GM19463 (cell line): Measurements from ENCODE around the gene C1orf21.
"Not testable (repeated sequence)": the region's sequence is repeated elsewhere in the genome, so short reads cannot be mapped to it uniquely, and the experiment has no call there.

Source experiments
- ATAC-seq: cut with Tn5 transposase; IDR thresholded peaks from one replicate; pipeline ENCODE4 v1.9.1; 2021; ENCODE audit warnings: mild to moderate bottlenecking, moderate library complexity; ENCODE audit not compliant: unreplicated experiment

Gene C1orf21

DNA sequence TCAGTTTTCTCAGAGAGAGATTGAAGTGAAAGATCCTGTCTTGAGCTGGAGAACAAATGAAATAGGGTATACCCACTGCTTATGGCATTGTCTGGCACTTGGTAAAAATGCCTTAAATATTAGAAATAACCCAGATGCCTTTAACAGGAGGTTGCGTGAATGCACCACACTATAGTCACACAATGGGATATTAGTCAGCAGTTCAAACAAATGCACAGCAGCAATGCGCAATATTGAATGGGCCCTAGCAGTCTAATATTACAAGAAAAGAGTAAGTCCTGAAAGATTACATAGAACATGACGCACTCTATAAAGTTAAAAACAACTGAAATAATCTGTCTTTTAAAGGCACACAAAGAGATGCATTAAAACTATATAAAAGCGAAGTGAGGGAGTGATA is 206.8 kb downstream of the C1orf21 start:
- ATAC-seq = no peak

DNA sequence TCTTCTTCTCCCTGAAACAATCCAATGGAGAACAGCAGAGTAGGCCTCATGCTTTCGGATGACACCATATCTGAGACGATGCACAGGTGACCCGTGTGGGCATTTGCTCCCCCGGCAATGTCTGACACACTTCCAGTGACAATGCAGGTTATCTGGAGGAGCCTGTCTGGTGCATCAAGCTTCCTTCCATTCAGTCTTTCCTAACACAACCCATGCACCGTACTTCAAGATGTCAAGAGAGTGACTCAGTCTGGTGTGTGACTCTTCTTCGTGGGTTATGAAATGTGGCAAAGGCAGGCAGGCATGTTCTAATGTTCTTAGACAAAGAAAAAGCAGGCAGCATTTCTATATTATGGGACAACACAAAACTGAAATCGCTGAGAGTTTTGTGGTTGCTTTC is 208.8 kb downstream of the C1orf21 start:
- no peak for ATAC-seq

DNA sequence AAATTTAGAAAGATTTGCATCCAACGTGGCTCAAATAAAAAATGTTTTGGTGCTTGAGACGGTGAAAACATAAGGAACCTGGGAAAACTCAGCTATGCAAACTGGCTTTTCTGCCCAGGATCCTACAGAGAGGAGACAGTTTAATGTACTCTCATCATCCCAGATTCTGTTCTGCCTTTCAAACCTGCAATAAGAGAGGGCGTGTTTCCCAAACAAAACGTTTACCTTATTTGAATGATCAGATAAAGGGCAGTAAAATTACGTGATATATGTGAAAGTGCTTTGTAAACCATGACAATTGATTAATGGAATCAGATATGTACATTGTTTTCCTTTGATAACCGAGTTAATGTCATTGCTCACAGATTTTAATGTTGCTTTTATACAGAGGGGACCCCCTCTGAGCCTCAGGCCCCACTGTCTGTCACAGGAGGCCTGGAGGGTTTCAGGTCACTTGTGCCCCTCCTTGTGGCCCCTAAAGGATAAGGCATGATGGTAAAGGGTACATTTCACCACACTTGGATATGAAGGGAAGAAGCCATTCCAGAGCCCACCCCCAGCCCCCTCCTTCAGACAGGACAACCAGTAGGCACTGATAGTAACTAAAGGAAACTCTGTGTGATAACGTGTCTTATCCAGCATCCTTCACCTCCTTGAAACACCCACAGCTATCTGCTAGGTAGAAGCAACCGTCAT is 210.3 kb downstream of the C1orf21 start:
- no peak for ATAC-seq

DNA sequence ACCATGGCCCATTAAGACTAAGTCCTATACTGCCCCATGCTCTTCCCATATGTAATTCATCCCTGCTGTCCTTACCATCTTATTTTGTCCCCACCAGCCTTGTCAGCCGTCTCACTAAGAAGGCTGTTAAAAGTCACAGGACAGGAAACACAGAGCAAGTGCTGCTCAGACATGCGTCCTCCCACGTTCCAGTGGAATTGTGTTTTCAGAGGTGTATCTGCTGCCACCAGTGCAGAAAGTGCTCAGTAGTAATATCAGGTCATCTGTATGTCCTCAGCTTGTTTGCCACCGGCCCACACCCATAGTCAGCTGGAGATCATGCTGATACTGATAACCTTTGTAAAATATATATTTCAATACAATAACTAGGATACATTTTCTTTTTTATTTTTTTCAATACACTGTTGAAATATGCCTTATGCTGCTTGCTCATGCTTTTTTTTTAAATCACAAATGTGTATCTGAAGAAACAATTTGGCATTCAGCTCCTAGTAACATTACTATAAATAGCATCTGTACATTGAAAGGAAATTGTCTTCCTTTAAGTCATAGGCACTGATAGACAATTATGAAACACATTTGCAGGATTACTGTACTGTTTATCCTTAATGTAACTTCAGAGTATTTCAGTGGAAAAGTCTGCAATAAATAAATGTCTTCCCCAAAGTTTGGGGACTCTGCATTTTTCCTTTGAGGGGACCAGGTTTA is 211.0 kb downstream of the C1orf21 start:
- ATAC-seq = no peak

DNA sequence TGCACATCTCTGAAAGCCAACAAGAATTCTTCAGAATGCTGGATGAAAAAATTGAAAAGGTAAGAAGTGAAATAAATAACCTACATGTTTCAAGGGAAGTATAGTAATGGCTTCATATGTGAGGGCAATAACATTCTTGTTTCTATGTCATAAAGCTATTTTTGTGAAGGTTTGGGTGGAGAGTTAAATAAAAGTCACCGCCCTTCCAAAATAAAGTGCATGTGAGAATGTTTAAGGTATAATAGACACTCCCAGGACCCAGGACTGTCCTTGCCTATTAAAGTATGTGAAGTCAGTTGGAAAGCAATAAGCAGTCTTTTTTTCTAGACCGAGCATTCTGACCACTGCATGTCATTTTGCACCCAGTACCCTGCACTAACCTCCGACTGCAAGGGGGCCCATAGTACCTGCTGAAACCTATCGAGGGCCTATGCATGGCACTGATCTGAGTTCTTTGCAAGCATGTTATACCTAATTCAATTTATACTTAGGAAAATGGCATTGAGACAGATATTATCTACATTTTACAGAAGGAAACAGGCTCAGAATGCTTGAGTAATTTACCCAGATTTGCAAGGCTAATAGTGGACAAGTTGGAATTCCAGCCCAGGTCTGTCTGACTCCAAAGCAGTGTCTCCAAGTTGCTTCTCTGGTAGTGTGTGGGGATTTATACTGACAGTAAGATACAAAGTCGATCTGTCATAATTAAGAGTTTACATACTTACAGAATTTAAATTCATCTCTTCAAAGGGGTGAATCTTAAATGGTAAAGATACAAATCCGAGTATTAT is 211.8 kb downstream of the C1orf21 start:
- ATAC-seq = no peak

DNA sequence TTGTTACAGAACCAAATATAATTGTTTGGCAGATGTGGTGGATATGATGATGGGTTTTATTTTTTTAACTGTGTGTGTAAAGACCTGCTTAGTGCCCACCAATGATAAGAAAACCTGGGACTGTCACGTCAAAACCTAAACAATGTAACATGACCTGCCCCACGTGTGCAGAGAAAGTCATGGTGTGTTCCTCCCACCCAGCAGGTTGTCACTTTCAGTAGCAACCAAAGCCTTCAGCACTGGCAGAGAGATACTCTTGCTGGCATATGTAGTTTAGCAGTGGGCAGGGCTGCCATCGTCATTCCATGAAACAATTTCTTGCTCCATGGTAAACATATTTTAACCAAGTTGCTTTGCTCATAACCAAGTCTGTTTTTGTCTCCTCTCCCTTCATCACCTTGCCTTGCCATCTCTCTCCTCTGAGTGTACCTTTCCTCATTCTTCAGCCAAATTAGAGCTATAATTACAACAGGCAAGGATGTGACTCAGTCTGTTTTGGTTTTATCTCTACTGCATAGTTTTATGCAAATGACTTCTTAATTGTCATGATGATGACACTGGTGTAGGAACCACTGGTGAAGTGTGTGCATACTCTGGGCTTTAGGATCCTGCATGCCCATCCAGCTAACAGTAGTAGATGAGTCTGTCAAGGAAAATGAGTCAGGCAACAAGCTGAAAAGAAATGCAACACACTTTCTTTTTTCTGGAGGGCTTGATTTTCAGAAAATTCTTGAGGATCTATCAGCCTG is 217.5 kb downstream of the C1orf21 start:
- no peak for ATAC-seq

DNA sequence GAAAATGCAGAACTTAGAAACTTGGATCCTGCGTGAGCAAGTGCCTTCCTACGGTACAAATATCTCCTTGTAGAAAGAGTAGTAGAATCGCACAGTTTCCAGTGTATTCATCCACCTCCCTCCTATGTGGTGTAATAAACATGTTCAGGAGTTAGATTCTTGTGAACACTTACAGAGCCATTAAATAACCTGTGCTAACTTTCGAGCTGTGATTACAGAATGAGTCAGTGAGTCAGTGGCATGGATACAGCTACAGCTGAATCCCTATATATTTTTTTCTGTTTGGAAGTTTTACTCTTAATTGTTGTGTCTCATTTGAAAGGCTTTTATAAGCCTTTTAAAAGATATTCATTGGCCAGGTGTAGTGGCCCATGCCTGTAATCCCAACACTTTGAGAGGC is 219.1 kb downstream of the C1orf21 start:
- ATAC-seq = no peak

DNA sequence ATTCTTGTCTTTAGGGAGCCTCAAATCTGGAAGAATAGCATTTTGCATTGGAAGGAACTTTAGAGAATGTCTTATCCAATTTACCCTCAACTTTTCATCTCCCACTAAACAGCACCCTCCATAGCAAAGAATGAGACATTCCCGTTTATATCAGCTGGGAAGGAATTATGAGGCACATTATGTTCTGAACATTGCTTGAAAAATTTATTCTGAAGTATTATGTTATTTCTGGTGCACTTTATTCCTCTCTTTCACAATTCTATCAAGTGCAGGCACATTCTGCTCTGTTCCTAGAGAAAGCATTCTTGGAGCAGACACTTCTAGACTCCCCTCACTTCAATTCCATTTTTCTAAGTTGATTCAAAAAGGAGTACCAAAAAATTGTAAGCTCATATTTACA is 220.0 kb downstream of the C1orf21 start:
- ATAC-seq = no peak

DNA sequence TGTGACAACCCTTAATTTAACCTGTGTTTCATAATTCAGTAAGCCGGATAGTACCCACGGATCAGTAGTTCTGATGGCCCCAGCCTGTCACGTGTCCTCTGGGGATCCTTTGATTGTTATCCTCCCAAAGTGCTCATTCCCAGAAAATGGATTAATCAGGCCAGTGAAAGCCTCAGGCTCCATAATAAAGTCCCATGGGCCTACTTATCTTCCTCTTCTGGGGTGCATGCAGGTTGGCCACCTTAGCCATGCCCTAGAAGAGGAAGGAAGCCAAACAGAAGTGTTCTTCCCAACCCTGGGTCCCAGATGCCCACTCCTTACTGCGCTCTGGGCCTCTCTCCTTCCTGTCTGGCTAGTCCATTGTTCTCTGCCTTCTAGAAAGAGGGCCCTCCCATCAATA is 221.8 kb downstream of the C1orf21 start:
- no peak for ATAC-seq

DNA sequence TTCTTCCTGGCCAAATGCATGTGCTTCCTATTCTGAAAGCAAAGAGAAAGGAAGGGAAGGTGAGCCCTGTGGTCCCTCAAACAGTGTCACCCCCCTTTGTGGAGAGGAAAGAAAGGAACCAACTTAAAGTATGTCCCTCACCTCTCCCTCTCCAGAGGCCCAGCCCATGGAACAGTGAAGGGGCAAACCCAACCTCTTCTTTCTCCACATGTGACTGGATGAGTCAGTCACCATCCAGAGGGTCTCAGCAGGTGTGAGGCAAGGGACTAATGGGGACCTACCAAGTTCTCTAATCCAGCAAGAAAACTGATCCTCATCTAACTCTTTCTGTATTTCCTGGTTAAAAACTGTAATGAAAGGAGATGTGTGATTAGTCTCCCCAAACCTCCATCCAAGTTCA is 222.2 kb downstream of the C1orf21 start:
- no peak for ATAC-seq

DNA sequence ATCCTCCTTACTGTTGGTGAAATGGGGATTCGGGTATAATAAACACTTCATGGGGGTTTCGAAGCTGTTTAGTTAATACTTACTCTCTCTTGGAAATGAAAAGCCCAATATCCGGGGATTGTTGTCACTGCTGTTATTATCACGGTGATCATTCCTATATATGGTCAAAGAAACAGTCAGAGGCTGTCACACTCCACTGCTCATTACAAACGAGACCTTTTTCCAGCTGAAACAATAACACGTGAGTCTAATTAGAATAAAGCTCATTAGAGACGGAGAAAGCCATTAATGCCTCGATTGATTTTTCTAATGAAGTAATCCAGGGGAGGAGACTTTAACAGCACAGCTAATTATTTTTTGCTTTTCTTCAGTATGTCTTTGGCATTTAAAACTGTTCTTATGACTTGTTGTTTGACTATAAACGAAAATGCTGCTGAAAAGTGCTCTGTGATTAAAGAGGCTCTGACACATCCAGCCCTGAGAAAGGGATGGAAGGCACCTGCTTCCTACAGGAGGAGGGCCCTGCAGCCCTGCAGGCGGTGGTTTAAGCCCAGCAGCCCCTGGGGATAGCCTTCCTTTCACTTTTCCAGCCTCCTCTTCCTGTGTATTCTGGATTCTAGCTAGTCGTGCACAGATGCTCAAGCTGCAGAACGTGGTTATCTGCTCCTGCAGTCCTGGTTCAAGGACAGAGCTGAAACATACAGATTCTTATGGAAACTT is 224.2 kb downstream of the C1orf21 start:
- ATAC-seq = no peak

DNA sequence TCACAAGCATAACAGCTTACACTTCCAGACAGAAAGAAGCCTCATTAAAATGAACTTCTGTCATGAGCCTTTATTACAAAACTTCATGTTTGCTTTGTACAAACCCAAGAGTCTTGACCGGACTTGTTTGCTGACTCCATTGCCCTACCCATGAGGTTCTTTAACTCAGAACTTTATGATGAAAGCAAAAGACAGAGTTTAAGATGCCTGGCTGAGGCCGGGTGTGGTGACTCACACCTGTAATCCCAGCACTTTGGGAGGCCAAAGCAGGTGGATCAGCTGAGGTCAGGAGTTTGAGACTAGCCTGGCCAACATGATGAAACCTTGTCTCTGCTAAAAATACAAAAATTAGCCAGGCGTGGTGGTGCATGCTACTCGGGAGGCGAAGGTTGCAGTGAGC is 225.4 kb downstream of the C1orf21 start:
- not testable (repeated sequence) for ATAC-seq

DNA sequence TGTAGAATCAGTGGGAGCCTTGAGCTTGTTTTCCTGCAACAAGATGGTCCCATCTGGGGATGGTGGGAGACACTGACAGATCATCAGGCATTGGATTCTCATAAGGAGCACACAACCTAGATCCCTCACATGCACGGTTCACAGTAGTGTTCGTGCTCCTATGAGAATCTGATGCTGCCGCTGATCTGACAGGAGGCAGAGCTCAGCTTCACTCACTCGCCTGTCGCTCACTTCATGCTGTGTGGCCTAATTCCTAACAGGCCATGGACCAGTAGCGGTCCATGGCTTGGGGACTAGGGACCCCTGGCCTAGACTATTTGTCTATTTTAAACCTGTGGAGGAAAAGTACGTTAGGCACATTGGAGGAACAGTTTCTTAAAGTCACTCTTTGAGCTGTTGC is 227.8 kb downstream of the C1orf21 start:
- ATAC-seq = no peak

DNA sequence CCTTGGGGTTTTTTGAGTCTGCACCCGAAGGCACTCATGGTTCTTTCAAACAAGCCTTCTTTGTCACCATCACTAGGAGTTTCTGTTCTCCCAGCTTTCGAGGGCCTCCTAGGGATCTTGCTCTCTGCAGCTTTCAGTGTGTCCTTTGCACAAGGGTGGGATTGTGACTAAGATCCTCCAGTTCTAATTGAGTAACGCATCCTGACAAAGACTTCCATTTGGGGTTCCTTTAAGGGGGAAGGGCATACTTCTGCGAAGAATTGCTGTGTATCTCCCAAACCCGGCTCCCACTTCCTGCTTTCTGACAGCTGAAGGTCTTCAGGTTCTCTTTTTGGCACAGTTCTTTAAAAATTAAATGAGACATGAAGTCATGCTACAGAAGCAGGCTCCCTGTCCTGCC is 228.5 kb downstream of the C1orf21 start:
- ATAC-seq = no peak

DNA sequence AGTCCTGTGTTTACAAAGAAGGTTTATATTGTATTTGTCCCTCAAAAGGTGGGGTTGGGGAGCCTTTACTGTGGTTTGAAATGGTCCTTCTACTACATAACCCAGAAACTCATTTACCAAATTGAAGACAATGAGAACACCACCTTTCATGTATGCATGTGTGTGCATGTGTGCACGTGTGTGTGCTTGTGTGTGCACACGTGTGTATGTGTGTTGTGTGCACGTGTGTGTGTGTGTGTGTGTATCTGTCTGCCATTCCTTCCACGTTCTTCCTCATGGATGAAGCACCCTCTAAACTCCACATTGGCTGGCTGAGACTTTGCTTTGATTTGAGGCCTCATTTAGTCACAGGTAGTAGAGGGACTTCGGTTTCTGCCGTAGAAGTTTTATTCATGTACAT is 229.7 kb downstream of the C1orf21 start:
- ATAC-seq = no peak

DNA sequence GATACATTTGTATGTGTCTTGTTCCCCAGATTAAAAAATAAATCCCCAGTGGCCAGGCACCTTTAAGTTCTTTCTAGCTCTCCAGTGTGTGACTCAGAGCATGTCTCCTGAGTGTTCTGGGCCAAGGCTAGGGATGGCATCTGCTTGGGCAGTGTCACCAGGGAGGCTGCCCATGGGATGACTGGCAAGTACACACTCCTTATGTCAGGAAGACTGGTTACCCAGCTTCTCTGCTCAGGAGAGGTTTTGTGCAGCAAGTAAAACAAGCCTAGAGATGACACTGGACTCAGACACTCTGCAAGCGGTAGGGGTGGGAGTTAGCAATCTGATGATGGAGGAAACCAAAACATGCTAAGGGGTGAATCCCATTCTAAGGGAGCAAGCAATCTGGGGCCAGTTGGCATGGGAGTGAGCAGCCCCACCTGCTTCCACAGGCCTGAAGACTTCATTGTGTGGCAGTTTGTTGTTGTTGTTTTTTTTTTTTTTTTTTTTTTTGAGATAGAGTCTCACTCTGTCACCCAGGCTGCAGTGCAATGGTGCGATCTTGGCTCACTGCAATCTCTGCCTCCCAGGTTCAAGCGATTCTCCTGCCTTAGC is 230.7 kb downstream of the C1orf21 start:
- no peak for ATAC-seq

DNA sequence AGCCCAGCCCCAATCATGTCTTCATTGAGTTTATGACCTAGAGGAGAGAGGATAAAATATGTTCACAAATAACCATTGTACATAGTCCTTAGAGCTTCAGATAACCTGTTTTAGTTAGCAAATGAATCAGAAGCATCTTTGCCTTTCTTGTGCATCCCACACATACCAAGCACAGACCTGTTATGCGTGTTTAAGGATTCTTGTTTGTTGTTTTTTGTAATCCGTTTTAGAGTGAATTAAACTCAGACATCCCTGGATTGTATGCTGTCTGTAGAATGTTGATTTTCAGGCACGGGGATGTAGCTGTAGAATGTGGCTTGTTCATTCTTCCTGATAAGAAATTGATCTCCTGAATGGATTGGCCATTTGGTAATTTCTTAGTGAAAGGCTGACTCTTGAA is 232.0 kb downstream of the C1orf21 start:
- no peak for ATAC-seq

DNA sequence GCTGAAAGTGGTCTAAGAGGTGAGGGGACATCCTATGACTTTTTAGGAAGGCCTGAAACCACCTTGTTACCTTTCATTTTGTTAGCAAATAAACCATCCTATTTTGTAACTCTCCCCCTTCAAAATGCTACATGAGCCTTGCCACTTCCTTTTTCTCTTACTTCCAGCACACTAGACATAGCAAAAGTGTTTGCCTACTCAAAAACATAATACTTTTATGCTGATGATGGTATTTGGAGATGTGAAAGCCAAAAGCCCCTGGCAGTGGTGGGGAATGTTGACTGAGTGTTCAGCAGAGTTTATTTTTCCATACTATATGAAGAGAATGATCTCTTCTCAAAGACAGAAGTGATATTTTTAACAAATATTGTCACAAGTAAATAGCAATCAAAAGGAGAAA is 233.6 kb downstream of the C1orf21 start:
- no peak for ATAC-seq

DNA sequence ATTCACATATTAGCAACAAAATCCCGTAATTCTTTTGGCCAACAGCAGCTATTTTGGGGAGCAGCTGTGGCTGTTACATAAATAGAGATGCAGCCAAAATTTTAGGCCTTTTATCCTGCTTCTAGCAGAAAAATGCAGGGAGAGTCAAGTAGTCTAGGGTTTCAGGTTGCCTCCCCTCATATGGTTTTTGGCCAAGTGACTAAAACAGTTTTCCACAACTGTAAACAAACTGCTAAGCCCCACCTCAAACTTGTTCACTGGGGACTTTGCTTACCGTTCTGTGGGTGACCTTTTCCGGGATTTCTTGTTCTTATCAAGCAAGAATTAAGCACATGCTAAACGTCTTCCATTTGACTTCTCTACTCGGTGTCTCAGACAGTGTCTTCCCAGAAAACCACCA is 234.4 kb downstream of the C1orf21 start:
- no peak for ATAC-seq

DNA sequence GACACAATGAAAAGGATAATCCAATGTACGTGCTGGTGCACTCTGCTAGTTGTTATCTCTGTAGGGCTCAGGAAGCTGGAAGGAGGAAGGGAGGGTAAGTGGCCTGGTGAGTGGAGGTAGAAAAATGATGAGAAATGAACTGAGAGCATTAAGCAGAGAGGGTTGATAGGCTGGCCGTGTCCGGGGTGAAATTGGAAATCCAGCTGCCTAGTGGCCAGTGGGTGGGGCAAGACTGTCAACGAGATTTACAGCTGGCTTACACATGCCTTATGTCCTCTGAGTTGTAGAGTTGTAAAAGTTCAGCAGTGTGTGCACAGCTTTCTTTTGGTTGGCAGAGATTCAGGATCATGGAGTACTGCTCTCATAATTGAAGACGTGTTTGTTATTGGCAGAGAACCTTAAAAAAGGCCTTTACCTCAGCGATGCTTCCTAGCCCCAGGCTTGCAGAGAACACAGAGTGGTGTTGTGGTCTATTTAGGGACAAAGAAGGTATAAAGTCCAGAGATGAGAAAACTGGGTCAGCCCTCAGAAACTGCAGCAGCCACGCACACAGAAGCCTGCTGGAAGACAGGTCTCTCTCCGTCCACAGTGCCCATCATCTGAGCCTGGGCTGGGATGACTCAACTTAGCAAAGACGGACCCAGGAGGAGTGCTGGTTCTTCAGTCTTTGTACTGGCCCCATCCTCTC is 235.5 kb downstream of the C1orf21 start:
- no peak for ATAC-seq
